Progenitor cell of endocrine pancreas (in vitro differentiated cells): ENCODE data around the gene NTSR1. TPM values are rescaled to one million over a fixed set of nuclear protein-coding genes. Genes with fewer than 3 reads are reported as not detected.

Experiments used
- DNase-seq: peaks from one replicate; pipeline ENCODE4 v3.0.0; 2021; ENCODE audit warnings: low spot score; ENCODE audit not compliant: unreplicated experiment
- H3K27ac Mint-ChIP-seq: 2 replicates; pipeline ENCODE4 v1.8.0; 2021; ENCODE audit warnings: mild to moderate bottlenecking, moderate library complexity, mixed read lengths
- H3K27me3 Mint-ChIP-seq: 2 replicates; pipeline ENCODE4 v1.8.0; 2021; ENCODE audit warnings: mixed read lengths
- H3K36me3 Mint-ChIP-seq: 2 replicates; pipeline ENCODE4 v1.8.0; 2022; ENCODE audit warnings: mixed read lengths; ENCODE audit not compliant: insufficient read depth
- H3K4me1 Mint-ChIP-seq: 2 replicates; pipeline ENCODE4 v1.8.0; 2021; ENCODE audit warnings: low read depth, mixed read lengths
- H3K4me3 Mint-ChIP-seq: 2 replicates; pipeline ENCODE4 v1.8.0; 2021; ENCODE audit warnings: low read depth, mild to moderate bottlenecking, moderate library complexity, mixed read lengths
- H3K9me3 Mint-ChIP-seq: 2 replicates; pipeline ENCODE4 v1.8.0; 2021; ENCODE audit warnings: low read depth, mixed read lengths
- CTCF ChIP-seq: fragments of 200-600 bp; sonication (generic); IDR thresholded peaks from one replicate; pipeline ENCODE4 v1.5.0; 2021; ENCODE audit warnings: antibody characterized with exemption, mild to moderate bottlenecking; ENCODE audit not compliant: unreplicated experiment
- total RNA-seq: library from RNA; stranded (reverse); gene quantifications from 2 replicates; pipeline ENCODE4 v1.2.1, GENCODE V29; 2021

Gene NTSR1
- total RNA-seq, 1 donor from 2014 or later: not detected

- Mint-ChIP-seq H3K27me3 (peaks cover 9% of the 10 kb centered on the region), H3K9me3 (no peaks in the 10 kb centered on the region), H3K36me3 (peaks cover 16% of the 10 kb centered on the region), H3K4me3 (no peak overlapping the region), H3K27ac (no peak overlapping the region), H3K4me1 (peaks cover 3% of the 10 kb centered on the region)
- TF ChIP-seq CTCF: no peak
- no peak for DNase-seq
These were observed 90.4 kb downstream of the NTSR1 start for GRCh38 chr20:62799036-62799435.

- Mint-ChIP-seq H3K9me3 (no peaks in the 10 kb centered on the region), H3K36me3 (peaks cover 16% of the 10 kb centered on the region), H3K27ac (no peak overlapping the region), H3K4me3 (no peak overlapping the region), H3K27me3 (peaks cover 11% of the 10 kb centered on the region), H3K4me1 (peaks cover 3% of the 10 kb centered on the region)
- no peak for DNase-seq
- no peak for TF ChIP-seq CTCF
These were observed 90.8 kb downstream of the NTSR1 start for GRCh38 chr20:62799459-62799858.

GRCh38 chr20:62799873-62800272 lies 91.2 kb downstream of the NTSR1 start:
- no peak for DNase-seq
- no peak overlapping the region for H3K27ac Mint-ChIP-seq
- TF ChIP-seq CTCF: no peak
- H3K36me3 Mint-ChIP-seq: peaks cover 16% of the 10 kb centered on the region
- peaks cover 3% of the 10 kb centered on the region for H3K4me1 Mint-ChIP-seq
- H3K4me3 Mint-ChIP-seq: no peak overlapping the region
- no peaks in the 10 kb centered on the region for H3K9me3 Mint-ChIP-seq
- H3K27me3 Mint-ChIP-seq: peaks cover 11% of the 10 kb centered on the region

GRCh38 chr20:62800314-62801259 lies 92.0 kb downstream of the NTSR1 start:
- TF ChIP-seq CTCF: no peak
- Mint-ChIP-seq H3K4me3 (no peak overlapping the region), H3K27ac (no peak overlapping the region), H3K9me3 (no peaks in the 10 kb centered on the region), H3K36me3 (peaks cover 16% of the 10 kb centered on the region), H3K27me3 (peaks cover 11% of the 10 kb centered on the region), H3K4me1 (peaks cover 5% of the 10 kb centered on the region)
- DNase-seq: no peak

GRCh38 chr20:62801284-62802010 lies 92.8 kb downstream of the NTSR1 start:
- DNase-seq: no peak
- Mint-ChIP-seq H3K27me3 (peaks cover 11% of the 10 kb centered on the region), H3K27ac (no peak overlapping the region), H3K36me3 (peaks cover 16% of the 10 kb centered on the region), H3K4me3 (no peak overlapping the region), H3K9me3 (no peaks in the 10 kb centered on the region), H3K4me1 (peaks cover 7% of the 10 kb centered on the region)
- no peak for TF ChIP-seq CTCF
